ENCODE measurements around the gene SUGP2. TPM values are rescaled to one million over a fixed set of nuclear protein-coding genes. Genes with fewer than 3 reads are reported as not detected.

Gene SUGP2
- total RNA-seq, 1 experiment from 2014 or later = 95.2 TPM

- peaks cover 28 to 77% (median 55%) of the 10 kb centered on the region in 3 experiments for H3K36me3 Mint-ChIP-seq (ENCODE audit: insufficient read depth in 1 of 3, low read depth in 3 of 3)
- H3T11ph ChIP-seq (ENCODE audit: low read length) = no peak overlapping the region
- no peak overlapping the region for H3K18ac ChIP-seq (ENCODE audit: insufficient read length, low read depth, low read length)
- no peak overlapping the region for H2BK15ac ChIP-seq (ENCODE audit: low read depth, low read length)
- no peak overlapping the region for H3K14ac ChIP-seq (ENCODE audit: insufficient read depth, low read length)
- no peak overlapping the region for H3K4me3 Mint-ChIP-seq
- H3K9ac ChIP-seq (ENCODE audit: extremely low read depth, insufficient read length, low read length) = no peak overlapping the region
- no peaks in the 10 kb centered on the region for H3K4me1 ChIP-seq (ENCODE audit: insufficient read depth, low read length)
- no peaks in the 10 kb centered on the region for H3K9me3 ChIP-seq (ENCODE audit: control insufficient read depth, low read depth, low read length)
- no peak overlapping the region for H3K23ac ChIP-seq (ENCODE audit: insufficient read length, low read depth, low read length)
- DNase-seq = no peak
- WGBS (ENCODE audit: extremely low coverage, insufficient read length, low lambda C conversion rate) = no CpG with 5 or more reads among the region's 9 CpGs
- H3K9me3 Mint-ChIP-seq = no peaks in the 10 kb centered on the region; a peak in 1 of 5 replicates
- H2BK120ac ChIP-seq (ENCODE audit: low read depth, low read length, poor library complexity, severe bottlenecking) = no peak overlapping the region
- no peak overlapping the region for H4K5ac ChIP-seq (ENCODE audit: insufficient read length, low read depth, low read length)
- H2AK5ac ChIP-seq (ENCODE audit: insufficient read length, low read length) = no peak overlapping the region
- H3K27ac Mint-ChIP-seq = no peak overlapping the region
- no peaks in the 10 kb centered on the region; the same call in 1 of the 2 replicates for H3K27me3 ChIP-seq (ENCODE audit: insufficient read depth, low read length)
- no peak for TF ChIP-seq CTCF (conservative IDR thresholded peaks at IDR 0.05)
- H3K4ac ChIP-seq (ENCODE audit: low read depth, low read length) = no peak overlapping the region
- no peak overlapping the region for H3K27ac ChIP-seq (ENCODE audit: insufficient read length, low read depth, low read length)
- no peak overlapping the region for H3K56ac ChIP-seq (ENCODE audit: insufficient read length, low read depth, low read length)
- no peaks in the 10 kb centered on the region for H3K23me2 ChIP-seq (ENCODE audit: insufficient read length, low read depth, low read length, poor library complexity, severe bottlenecking)
- H3K79me1 ChIP-seq (ENCODE audit: insufficient read depth, low read depth, low read length, poor library complexity, severe bottlenecking) = no peaks in the 10 kb centered on the region
- no peak overlapping the region for H2BK20ac ChIP-seq (ENCODE audit: low read depth, low read length, poor library complexity, severe bottlenecking)
- H3K4me2 ChIP-seq (ENCODE audit: insufficient read depth, insufficient read length, low read length) = no peak overlapping the region
- H4K91ac ChIP-seq (ENCODE audit: insufficient read length, low read depth, low read length) = no peak overlapping the region
- H3K79me2 ChIP-seq (ENCODE audit: insufficient read depth, low read length) = no peaks in the 10 kb centered on the region
- H2BK5ac ChIP-seq (ENCODE audit: insufficient read length, low read length) = no peak overlapping the region
- no peaks in the 10 kb centered on the region for H4K20me1 ChIP-seq (ENCODE audit: control insufficient read depth, insufficient read depth, insufficient read length)
- H2BK12ac ChIP-seq (ENCODE audit: insufficient read length, low read depth, low read length) = no peak overlapping the region
- no peaks in the 10 kb centered on the region for H3K4me1 Mint-ChIP-seq
- peaks cover 2% of the 10 kb centered on the region; the same call in 1 of the 2 replicates for H3K27me3 Mint-ChIP-seq (ENCODE audit: low read depth)
- no peak overlapping the region for H2AFZ ChIP-seq (ENCODE audit: low read length)
- H4K8ac ChIP-seq (replicated peaks; ENCODE audit: insufficient read length, low read depth, low read length) = no peak overlapping the region
These were observed 23.4 kb upstream of the SUGP2 start for GRCh38 chr19:19056636-19057275.
